ENCODE measurements around the gene KYNU.
"Not testable (repeated sequence)": the region's sequence is repeated elsewhere in the genome, so short reads cannot be mapped to it uniquely, and the experiment has no call there.

The KYNU gene

DNA sequence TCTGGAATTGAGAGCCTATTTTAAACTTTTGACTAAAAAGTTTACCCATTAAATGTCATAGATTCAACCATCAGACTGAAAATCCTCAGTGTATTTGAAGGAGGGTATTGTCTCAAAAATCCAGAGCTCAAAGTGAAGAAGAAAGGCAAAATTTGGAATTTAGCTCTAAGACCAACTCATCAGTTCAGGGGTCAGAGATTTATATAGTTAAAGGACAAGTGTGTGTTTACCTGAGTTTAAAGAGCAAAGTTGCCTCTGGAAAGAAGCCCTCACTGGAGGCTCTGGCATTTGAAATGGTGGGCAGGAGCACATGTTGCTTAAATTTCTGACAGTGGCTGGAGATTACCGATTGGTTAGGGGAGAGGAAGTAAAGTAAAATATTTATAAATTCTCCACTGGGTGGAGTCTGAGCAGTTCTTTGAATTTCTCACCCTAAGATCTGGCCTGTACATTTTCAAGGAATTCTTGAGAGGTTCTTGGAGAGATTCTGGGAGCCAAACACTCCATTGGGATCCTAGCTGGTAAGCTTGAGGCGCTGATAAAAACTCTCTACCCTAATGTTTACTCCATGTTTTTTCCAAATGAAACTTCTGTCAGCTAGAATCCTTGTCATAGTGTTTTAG, at the start of gene KYNU:
TSS of gene KYNU (plus strand) at position 449 of the 623 bp plus-strand sequence. CDS start 7,704 bp downstream, outside the sequence.
- DNase-seq: peak in 1 of 2 donors; percentile 29

GRCh38 chr2:142834021-142834420, 43.4 kb upstream of the KYNU start:
- DNase-seq: no peak

GRCh38 chr2:142840436-142840835, 37.0 kb upstream of the KYNU start:
- DNase-seq: no peak

DNA sequence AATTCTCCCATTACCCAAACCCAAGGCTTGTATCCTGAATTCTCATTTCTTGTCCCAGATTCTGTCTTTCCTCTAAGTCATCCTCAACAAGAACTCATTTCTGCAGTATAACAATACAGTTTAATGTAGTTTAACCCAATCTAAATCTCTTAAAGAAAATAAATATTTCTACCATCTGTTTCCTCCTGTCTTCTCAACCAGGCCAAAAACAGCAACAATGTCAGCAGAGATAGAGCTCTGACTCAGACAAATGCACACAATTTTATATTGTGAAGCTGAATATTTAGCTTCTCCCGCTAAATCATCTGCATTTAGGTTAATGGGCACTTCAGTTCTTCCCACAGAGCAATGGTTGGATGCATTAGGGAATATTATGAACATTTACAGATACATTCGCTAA, 35.7 kb upstream of the KYNU start:
- no peak for DNase-seq

DNA sequence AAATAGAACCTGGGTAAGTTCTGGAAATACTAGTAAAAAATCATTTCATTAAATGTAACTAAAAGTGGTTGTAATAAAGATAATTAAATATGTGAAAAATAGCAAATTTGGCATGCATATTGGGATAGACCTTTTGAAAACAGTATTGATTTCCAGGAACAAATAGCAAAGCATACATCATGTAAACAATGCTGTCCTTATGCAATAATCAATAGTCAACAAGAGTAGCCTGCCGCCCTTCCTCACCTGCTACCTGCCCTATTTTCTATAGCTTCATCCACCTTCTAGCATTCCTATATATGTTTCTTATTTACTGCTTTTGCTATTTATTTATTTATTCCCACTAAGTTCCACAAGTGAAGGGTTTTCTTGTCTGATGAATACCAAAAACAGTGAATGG, 35.1 kb upstream of the KYNU start:
- no peak for DNase-seq

- DNase-seq: no peak
Measured at GRCh38 chr2:142843731-142844130, 33.7 kb upstream of the KYNU start.

DNA sequence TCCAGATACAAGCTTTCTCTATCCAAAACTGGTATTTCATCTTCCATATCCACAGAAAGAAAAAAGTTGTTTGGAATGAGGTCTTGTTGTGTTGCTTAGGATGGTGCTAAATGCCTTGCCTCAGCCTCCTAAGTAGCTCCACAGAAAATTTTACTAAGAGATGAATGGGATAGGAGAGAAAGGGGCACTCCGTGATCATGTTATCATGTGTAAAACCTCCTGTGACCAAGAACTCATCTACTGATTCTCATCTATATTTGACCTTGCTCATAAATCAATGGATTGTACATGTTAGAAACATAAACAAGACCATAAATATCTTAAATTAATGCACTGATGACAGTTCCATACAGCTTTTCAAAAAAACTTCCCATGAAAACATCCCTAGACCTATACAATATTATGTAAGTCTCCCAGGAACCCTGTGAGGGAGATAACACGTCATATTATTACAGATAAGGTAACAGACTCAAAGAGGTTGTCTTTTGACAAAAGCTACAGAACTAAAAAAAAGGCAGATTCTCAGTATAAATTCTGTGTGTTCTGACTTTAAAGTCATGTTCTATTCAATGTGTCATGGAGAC, 29.3 kb upstream of the KYNU start:
- no peak for DNase-seq

GRCh38 chr2:142849820-142850219, 27.6 kb upstream of the KYNU start:
- no peak for DNase-seq

GRCh38 chr2:142853912-142854311, 23.6 kb upstream of the KYNU start:
- DNase-seq: no peak

- DNase-seq: no peak
Measured at GRCh38 chr2:142857256-142858164, 20.0 kb upstream of the KYNU start.

GRCh38 chr2:142858961-142859360, 18.5 kb upstream of the KYNU start:
- no peak for DNase-seq

GRCh38 chr2:142862299-142862698, 15.2 kb upstream of the KYNU start:
- no peak for DNase-seq

- no peak for DNase-seq
Measured at GRCh38 chr2:142862847-142863246, 14.6 kb upstream of the KYNU start.

GRCh38 chr2:142863485-142863961, 13.9 kb upstream of the KYNU start:
- no peak for DNase-seq

DNA sequence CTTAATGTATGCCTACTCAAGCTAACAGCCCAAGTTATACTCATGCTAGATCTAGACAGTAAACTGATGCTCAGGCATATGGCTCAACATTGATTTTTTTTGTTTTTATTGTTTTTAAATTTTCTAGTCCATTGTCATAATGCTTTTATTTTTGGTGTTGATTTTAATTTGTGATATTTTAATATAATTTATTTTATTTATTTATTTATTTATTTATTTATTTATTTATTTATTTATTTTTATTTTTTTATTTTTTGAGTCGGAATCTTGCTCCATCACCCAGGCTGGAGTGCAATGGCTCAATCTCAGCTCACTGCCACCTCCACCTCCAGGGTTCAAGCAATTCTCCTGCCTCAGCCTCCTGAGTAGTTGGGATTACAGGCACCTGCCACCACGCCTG, 12.9 kb upstream of the KYNU start:
- not testable (repeated sequence) for DNase-seq

- DNase-seq: no peak
Measured at GRCh38 chr2:142865924-142866323, 11.5 kb upstream of the KYNU start.

GRCh38 chr2:142866426-142866825, 11.0 kb upstream of the KYNU start:
- DNase-seq: no peak

DNA sequence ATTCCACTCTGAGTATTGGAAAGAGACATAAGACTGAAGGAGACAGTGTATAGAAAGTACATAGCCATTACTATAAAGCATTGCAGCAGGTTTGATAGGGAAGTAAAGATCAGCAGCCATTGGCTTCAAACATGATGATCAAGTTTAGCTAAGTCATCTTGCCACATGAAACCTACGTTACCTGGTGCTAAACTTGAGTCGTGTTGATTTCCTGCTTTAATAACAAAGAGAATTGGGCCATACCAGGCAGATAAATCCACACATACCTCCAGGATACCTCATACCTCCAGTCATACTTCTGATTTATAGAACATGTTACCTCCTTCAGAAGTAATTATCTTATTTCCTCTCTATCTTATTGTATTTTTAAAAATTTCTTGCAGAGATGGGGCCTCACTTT, 10.3 kb upstream of the KYNU start:
- DNase-seq: no peak

DNA sequence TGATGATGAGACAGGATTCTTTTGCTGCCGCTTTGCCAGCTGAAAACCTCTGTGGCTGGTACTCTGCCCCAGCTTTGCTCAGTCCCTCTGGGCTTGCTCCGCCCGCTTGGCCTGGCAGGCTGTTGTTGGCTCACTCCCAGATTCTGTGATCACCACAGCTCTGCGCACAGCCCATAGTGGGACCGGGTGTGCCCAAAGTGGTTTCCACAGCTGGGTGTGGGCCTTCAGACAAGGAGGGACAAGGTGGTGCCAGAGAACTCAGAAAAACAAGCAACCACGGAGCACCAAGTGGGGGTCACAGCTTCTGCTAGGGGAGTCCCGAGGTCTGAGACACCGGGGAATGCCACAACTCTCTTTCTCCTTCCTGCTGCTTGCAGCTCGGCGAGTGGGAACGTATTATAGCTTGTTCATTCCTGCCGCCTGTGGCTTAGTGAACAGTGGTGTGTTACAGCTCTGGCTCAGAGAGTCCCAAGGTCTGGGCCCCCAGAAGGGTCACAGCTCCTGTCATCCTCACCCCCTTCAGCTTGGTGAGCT, 9.2 kb upstream of the KYNU start:
- peak; percentile 28 to 79 for DNase-seq

- DNase-seq: not testable (repeated sequence)
Measured at GRCh38 chr2:142869065-142869460, 8.4 kb upstream of the KYNU start.

DNA sequence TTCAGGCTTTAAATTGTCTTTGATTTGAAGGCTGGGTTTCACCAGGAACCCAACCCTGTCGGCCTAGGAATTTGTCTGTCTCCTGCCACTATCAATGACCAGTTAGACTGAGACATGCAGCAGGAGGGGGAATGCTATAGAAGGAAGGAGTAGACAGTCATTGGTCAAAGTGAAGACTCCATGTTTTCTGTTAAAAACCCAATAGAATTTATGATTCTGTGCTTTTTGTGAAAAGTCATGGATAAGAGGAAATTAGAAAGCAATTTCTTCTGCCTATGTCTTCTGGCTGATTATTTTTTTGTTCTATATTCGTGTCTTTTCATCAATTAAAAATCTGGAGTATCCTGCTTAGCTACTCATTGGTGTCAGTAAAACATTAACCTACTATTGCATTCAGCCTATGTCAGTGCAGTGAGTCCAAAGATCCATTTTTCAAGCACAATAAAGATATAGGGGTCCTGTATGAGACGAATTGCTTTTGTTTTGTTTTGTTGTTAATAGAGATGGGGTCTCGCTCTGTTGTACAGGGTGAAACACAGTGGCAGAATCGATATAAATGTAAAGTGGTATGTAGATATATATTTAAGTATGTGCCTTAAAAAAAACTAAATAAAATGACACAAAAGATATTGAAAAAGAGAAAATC, 7.9 kb upstream of the KYNU start:
- DNase-seq: no peak

GRCh38 chr2:142870526-142870925, 6.9 kb upstream of the KYNU start:
- DNase-seq: no peak

DNA sequence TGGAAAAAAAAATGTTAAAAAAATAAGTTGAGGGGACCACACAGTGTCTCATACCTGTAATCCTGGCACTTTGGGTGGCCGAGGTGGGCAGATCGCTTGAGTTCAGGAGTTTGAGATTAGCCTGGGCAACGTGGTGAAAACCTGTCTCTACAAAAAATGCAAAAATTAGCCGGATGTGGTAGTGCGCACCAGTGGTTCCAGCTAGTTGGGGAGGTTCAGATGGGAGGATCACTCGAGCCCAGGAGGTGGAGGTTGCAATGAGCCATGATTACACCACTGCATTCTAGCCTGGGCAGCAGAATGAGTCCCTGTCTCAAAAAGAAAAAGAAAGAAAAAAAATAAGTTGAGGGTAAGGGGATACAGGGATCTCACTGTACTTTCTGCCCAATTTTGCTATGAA, 6.1 kb upstream of the KYNU start:
- no peak for DNase-seq
